OCI-LY3 (cell line): Measurements from ENCODE around the gene DTX2.
"Not testable (repeated sequence)": the region's sequence is repeated elsewhere in the genome, so short reads cannot be mapped to it uniquely, and the experiment has no call there.

Experiments used
- CTCF ChIP-seq: fragments of 200-600, 300-600 bp; sonication (generic); IDR thresholded peaks from 2 replicates; pipeline ENCODE4 v1.5.1; 2014; ENCODE audit warnings: antibody characterized with exemption, low read length, low read depth
- EZH2phosphoT487 ChIP-seq: fragments of 200-600 bp; shearing (Covaris generic); IDR thresholded peaks from 2 replicates; pipeline ENCODE4 v1.6.1; 2018; ENCODE audit warnings: antibody characterized with exemption, mixed run types, low read depth

GRCh38 chr7:76516932-76517331 lies 55.4 kb downstream of the DTX2 start:
- TF ChIP-seq CTCF, EZH2phosphoT487: not testable (repeated sequence)
